Heart right ventricle (tissue), 16 donors: ENCODE results near the gene MAPKAPK2. TPM values are rescaled to one million over a fixed set of nuclear protein-coding genes. Genes with fewer than 3 reads are reported as not detected.

Experiments used
- ATAC-seq, 8 donors: fragments of 200-7000 bp; cut with Tn5 transposase; one replicate each; pipeline ENCODE4 v1.9.1; 2020; ENCODE audit warnings: mild to moderate bottlenecking in 8 of 8, moderate library complexity in 8 of 8, moderate number of reproducible peaks in 1 of 8
- DNase-seq, 2 donors: peaks; one replicate each; pipeline ENCODE4 v3.0.0-alpha.2; 2020
- H3K27ac ChIP-seq, 10 donors: fragments of 200-600 bp; sonication (generic) in 2 of 10; one replicate each; pipeline versions ENCODE4 v1.5.0 to v1.8.0; 2020 to 2022; ENCODE audit warnings: mild to moderate bottlenecking in 3 of 10
- H3K27me3 ChIP-seq, 7 donors: fragments of 200-600 bp; one replicate each; pipeline ENCODE4 v1.8.0; 2021 to 2022; ENCODE audit warnings: mild to moderate bottlenecking in 2 of 7
- H3K36me3 ChIP-seq, 9 donors: fragments of 200-600 bp; sonication (generic) in 1 of 9; one replicate each; pipeline versions ENCODE4 v1.5.0 to v1.8.0; 2020 to 2022; ENCODE audit warnings: mild to moderate bottlenecking in 2 of 9
- H3K4me1 ChIP-seq, 9 donors: fragments of 200-600 bp; sonication (generic) in 1 of 9; one replicate each; pipeline versions ENCODE4 v1.5.0 to v1.8.0; 2020 to 2022; ENCODE audit warnings: mild to moderate bottlenecking in 4 of 9
- H3K4me3 ChIP-seq, 10 donors: fragments of 200-600 bp; sonication (generic) in 2 of 10; one replicate each; pipeline versions ENCODE4 v1.5.0 to v1.8.0; 2020 to 2022; ENCODE audit warnings: mild to moderate bottlenecking in 7 of 10, moderate library complexity in 2 of 10
- H3K9me3 ChIP-seq, 11 donors: fragments of 200-600 bp in 10 of 11; sonication (generic) in 2 of 11; one replicate each; pipeline versions ENCODE4 v1.5.0 to v1.8.0; 2013 to 2022; ENCODE audit warnings: mild to moderate bottlenecking in 2 of 11, control low read depth in 1 of 11, moderate library complexity in 1 of 11
- CTCF ChIP-seq, 9 donors: fragments of 200-600 bp; sonication (generic) in 2 of 9; IDR thresholded peaks; one replicate each; pipeline versions ENCODE4 v1.5.0 to v1.8.0; 2021 to 2022; ENCODE audit warnings: antibody characterized with exemption in 9 of 9, mild to moderate bottlenecking in 5 of 9, moderate library complexity in 1 of 9
- WGBS, 2 donors: extraction: QIAGEN DNeasy Blood & Tissue Kit; methylation state at CpG; one replicate each; pipeline ENCODE4 v1.1.7; 2013; ENCODE audit warnings: inconsistent platforms in 1 of 2; 5-methylcytosine and 5-hydroxymethylcytosine counted together
- intact Hi-C, 10 donors: fragments of 100-400 bp; cut with DNase I; formaldehyde crosslinking; loops; one replicate each; pipeline versions ENCODE4 v1.11.1 to v1.14.2; 2022
- polyA plus RNA-seq, 2 donors: library from polyadenylated mRNA; stranded (reverse); fragments of 200-250 nt; gene quantifications; one replicate each; pipeline ENCODE4 v1.2.3, GENCODE V29; 2013
- total RNA-seq, 10 donors: library from RNA; stranded (reverse); fragmentation: NEBNext Ultra II Directional in 3 of 10; extraction: Animal tissue kit (Norgen Biotek cat#: 25700) in 3 of 10; gene quantifications; one replicate each; pipeline versions ENCODE4 v1.2.1 to v1.2.4, GENCODE V29; 2021 to 2023
- donor health status: Arrhythmogenic right ventricular cardiomyopathy.
- donor health status: ischemic (EF 13 %, LVEDD 7.1; RV severe dilation, severe dysfunction).
- donor health status: healthy with polysubstance abuse.
- donor health status: DM: no; HTN: yes; CAD: no.
- donor health status: DM: no; HTN: no; CAD: no.
- donor health status: ischemic (EF 25% LVEDD 6.9; RV normal size, moderate dysfunction).
- donor health status: ischemic (EF 25% LVEDD 5.7; RV mildly dilated, moderate dysfunction).
- donor health status: healthy.
- donor health status: DM: yes; HTN: yes; CAD: no.
- donor health status: Ischemic cardiomyopathy.
- donor health status: ischemic (EF 35%, LVEDD 5.7; RV mildly dilated, moderate dysfunction).
- donor health status: nonischemic (EF 11% LVEDD 7.7; RV severe dilation, severe dysfunction).
- donor health status: DM: yes; HTN: yes; CAD: no.
- donor health status: PGD.
- donor health status: ischemic (EF 29% LVEDD 5.4; RV normal size, mild dysfunction).
- donor health status: nonischemic (EF 23%, LVEDD 6.1; RV moderate dilation, normal function).

Gene MAPKAPK2
- total and polyA plus RNA-seq, 12 donors, result 101 to 323 (median 219) TPM

- ATAC-seq (no peak), DNase-seq (no peak)
- peak overlapping the region in 1 of 10 donors; percentile 34 for H3K27ac ChIP-seq
- no peaks in the 10 kb centered on the region for H3K9me3 ChIP-seq
- H3K27me3 ChIP-seq, result no peaks in the 10 kb centered on the region
- peaks cover 10 to 59% (median 44%) of the 10 kb centered on the region in 9 donors for H3K4me1 ChIP-seq
- 43 to 52% methylated on average over 5 of the region's 5 CpGs for WGBS, 2 donors
- intact Hi-C loops, result loop anchor here in 7 of 10 donors (5.0 to 10.0 kb wide), 6 partner anchors 65 to 178 kb away; partner anchors contain the start of gene DYRK3 (in 2 of the 7)
- H3K36me3 ChIP-seq, result peaks cover 0 to 28% (median 0%) of the 10 kb centered on the region in 9 donors
- H3K4me3 ChIP-seq, result no peak overlapping the region
- TF ChIP-seq CTCF (IDR thresholded peaks at IDR 0.05), result no peak
Measured at GRCh38 chr1:206739411-206740076, 54.8 kb downstream of the MAPKAPK2 start.

- WGBS, 2 donors, result 90 to 94% methylated on average over 6 of the region's 6 CpGs
- Histone ChIP-seq H3K27ac (no peak overlapping the region), H3K4me3 (no peak overlapping the region), H3K36me3 (peaks cover 0 to 12% (median 0%) of the 10 kb centered on the region in 9 donors), H3K4me1 (peaks cover 10 to 46% (median 31%) of the 10 kb centered on the region in 9 donors), H3K9me3 (no peaks in the 10 kb centered on the region), H3K27me3 (no peaks in the 10 kb centered on the region)
- DNase-seq (no peak), ATAC-seq (no peak)
- intact Hi-C loops, result no loop called here
- no peak for TF ChIP-seq CTCF (IDR thresholded peaks at IDR 0.05)
Measured at GRCh38 chr1:206741142-206741701, 56.5 kb downstream of the MAPKAPK2 start.

- 68 to 71% methylated on average over 13 of the region's 13 CpGs for WGBS, 2 donors
- H3K27ac ChIP-seq, result peak overlapping the region in 1 of 10 donors; percentile 11
- no peak overlapping the region for H3K4me3 ChIP-seq
- H3K36me3 ChIP-seq, result no peaks in the 10 kb centered on the region
- DNase-seq, result no peak
- intact Hi-C loops, result no loop called here
- no peak for ATAC-seq
- TF ChIP-seq CTCF (IDR thresholded peaks at IDR 0.05), result no peak
- H3K9me3 ChIP-seq, result no peaks in the 10 kb centered on the region
- no peaks in the 10 kb centered on the region for H3K27me3 ChIP-seq
- H3K4me1 ChIP-seq, result peaks cover 6 to 30% (median 15%) of the 10 kb centered on the region in 9 donors
Measured at GRCh38 chr1:206742719-206743383, 58.1 kb downstream of the MAPKAPK2 start.

- intact Hi-C loops, result no loop called here
- H3K4me3 ChIP-seq, result no peak overlapping the region
- H3K27me3 ChIP-seq, result no peaks in the 10 kb centered on the region
- no peak for TF ChIP-seq CTCF (IDR thresholded peaks at IDR 0.05)
- WGBS, 2 donors, result 72 to 73% methylated on average over 4 of the region's 4 CpGs
- ATAC-seq (peak in 4 of 8 donors; percentile 14 to 54 (median 26)), DNase-seq (no peak)
- H3K36me3 ChIP-seq, result no peaks in the 10 kb centered on the region
- H3K9me3 ChIP-seq, result no peaks in the 10 kb centered on the region
- H3K4me1 ChIP-seq, result peaks cover 0 to 15% (median 0%) of the 10 kb centered on the region in 9 donors
- no peak overlapping the region for H3K27ac ChIP-seq
Measured at GRCh38 chr1:206744683-206745082, 60.0 kb downstream of the MAPKAPK2 start.
